Endothelial cell of umbilical vein (primary cell): ENCODE results near the gene C19orf67. TPM values are rescaled to one million over a fixed set of nuclear protein-coding genes. Genes with fewer than 3 reads are reported as not detected.

Source experiments
- BruUV-seq: library from RNA; stranded (reverse); fragments of 400-500 nt; replicated peaks from 2 replicates; lab custom pipeline; 2021; lab: Mats Ljungman, UMichigan
- CTCF ChIA-PET: fragments of 300-600, 350-600 bp; sonication (Branson Sonifier 250); formaldehyde crosslinking; loops from one replicate; lab custom pipeline; 2021; ENCODE audit warnings: antibody characterized with exemption, inconsistent platforms; lab: Charles Lee
- POLR2A ChIA-PET: fragments of 300-600, 350-600 bp; sonication (Branson Sonifier 250); formaldehyde crosslinking; loops from one replicate; lab custom pipeline; 2021; ENCODE audit warnings: antibody characterized with exemption, inconsistent platforms; lab: Charles Lee
- DNase-seq: peaks from one replicate; pipeline ENCODE4 v3.0.0-alpha.2; 2011; ENCODE audit warnings: low read depth, low spot score
- FAIRE-seq: peaks from 2 replicates; lab custom pipeline; 2011; peaks lifted over from hg19 to GRCh38; lab: Jason Lieb, UNC
- H2AFZ ChIP-seq: 2 replicates; pipeline ENCODE4 v1.6.0; 2012; ENCODE audit warnings: low read depth, low read length, control low read depth, inconsistent platforms
- H3K27ac ChIP-seq: 2 replicates; pipeline ENCODE4 v1.5.1; 2011; ENCODE audit warnings: low read depth, mild to moderate bottlenecking, control low read depth, low read length, moderate library complexity; ENCODE audit not compliant: insufficient read depth
- H3K27me3 ChIP-seq, 2 experiments: 2 replicates each; pipeline versions ENCODE4 v1.6.0 to v1.6.1; 2011; ENCODE audit warnings: low read length in 2 of 2, mixed read lengths in 1 of 2; ENCODE audit not compliant: control insufficient read depth in 2 of 2, insufficient read depth in 2 of 2
- H3K36me3 ChIP-seq, 2 experiments: 2 replicates in 1 of 2; 3 replicates in 1 of 2; pipeline ENCODE4 v1.5.1; 2011; ENCODE audit warnings: low read length in 2 of 2, mild to moderate bottlenecking in 1 of 2, moderate library complexity in 1 of 2; ENCODE audit not compliant: control insufficient read depth in 2 of 2, insufficient read depth in 2 of 2; ENCODE audit errors: extremely low read depth in 1 of 2
- H3K4me1 ChIP-seq: 3 replicates; pipeline ENCODE4 v1.5.1; 2011; ENCODE audit warnings: mild to moderate bottlenecking, low read length; ENCODE audit not compliant: control insufficient read depth, insufficient read depth; ENCODE audit errors: extremely low read depth
- H3K4me2 ChIP-seq: 2 replicates; pipeline ENCODE4 v1.6.1; 2011; ENCODE audit warnings: low read length, control low read depth, mixed read lengths; ENCODE audit not compliant: insufficient read depth
- H3K4me3 ChIP-seq, 3 experiments: fragments of 200-600 bp in 1 of 3; sonication (generic), shearing (Covaris generic) in 1 of 3; replicated peaks in 1 of 3; 2 replicates each; pipeline ENCODE4 v1.5.1; 2011 to 2016; ENCODE audit warnings: control low read depth in 3 of 3, low read length in 3 of 3, mild to moderate bottlenecking in 2 of 3, inconsistent platforms in 1 of 3, low read depth in 1 of 3, moderate library complexity in 1 of 3; ENCODE audit not compliant: insufficient read depth in 1 of 3
- H3K79me2 ChIP-seq: 2 replicates; pipeline ENCODE4 v1.6.0; 2012; ENCODE audit warnings: low read length, inconsistent platforms; ENCODE audit not compliant: control insufficient read depth, insufficient read depth
- H3K9ac ChIP-seq: replicated peaks from 2 replicates; pipeline ENCODE3; 2011; ENCODE audit warnings: low read length, control low read depth; ENCODE audit not compliant: insufficient read depth; ENCODE audit errors: extremely low read depth
- H3K9me1 ChIP-seq: replicated peaks from 3 replicates; pipeline ENCODE4 v1.6.0; 2011; ENCODE audit warnings: mild to moderate bottlenecking, low read length; ENCODE audit not compliant: control insufficient read depth, insufficient read depth; ENCODE audit errors: extremely low read depth
- H3K9me3 ChIP-seq: replicated peaks from 2 replicates; pipeline ENCODE4 v1.5.1; 2012; ENCODE audit warnings: low read length, inconsistent platforms; ENCODE audit not compliant: control insufficient read depth, insufficient read depth
- H4K20me1 ChIP-seq: replicated peaks from 2 replicates; pipeline ENCODE3; 2011; ENCODE audit warnings: mild to moderate bottlenecking, low read length; ENCODE audit not compliant: control insufficient read depth, insufficient read depth; ENCODE audit errors: extremely low read depth
- CTCF ChIP-seq, 2 donors: IDR thresholded peaks; 1 replicate in 1 of 2; 2 replicates in 1 of 2; pipeline ENCODE4 v1.5.1; 2011; ENCODE audit warnings: low read length in 2 of 2, mild to moderate bottlenecking in 2 of 2, moderate library complexity in 2 of 2, control low read depth in 1 of 2, inconsistent platforms in 1 of 2, low read depth in 1 of 2; ENCODE audit not compliant: insufficient read depth in 1 of 2; ENCODE audit errors: extremely low read depth in 1 of 2
- EZH2 ChIP-seq: IDR thresholded peaks from 2 replicates; pipeline ENCODE4 v1.6.1; 2012; ENCODE audit warnings: borderline replicate concordance, low read depth, mild to moderate bottlenecking, moderate library complexity, low read length, inconsistent platforms; ENCODE audit not compliant: severe bottlenecking
- FOS ChIP-seq: IDR thresholded peaks from 2 replicates; pipeline ENCODE4 v1.6.1; 2011; ENCODE audit warnings: mild to moderate bottlenecking, low read length, moderate library complexity, borderline replicate concordance; ENCODE audit not compliant: insufficient read depth
- GATA2 ChIP-seq: IDR thresholded peaks from 2 replicates; pipeline ENCODE4 v1.7.0; 2011; ENCODE audit warnings: low read depth, mild to moderate bottlenecking, moderate library complexity, mixed read lengths, low read length; ENCODE audit not compliant: insufficient read length, insufficient read depth
- JUN ChIP-seq: IDR thresholded peaks from 2 replicates; pipeline ENCODE4 v1.6.1; 2011; ENCODE audit warnings: borderline replicate concordance, low read depth; ENCODE audit not compliant: insufficient read length, insufficient read depth
- MAX ChIP-seq: IDR thresholded peaks from 2 replicates; pipeline ENCODE4 v1.6.1; 2011; ENCODE audit not compliant: insufficient read depth, insufficient read length
- MYC ChIP-seq: IDR thresholded peaks from one replicate; pipeline ENCODE4 v1.6.1; 2011; ENCODE audit warnings: mild to moderate bottlenecking, low read depth, low read length
- POLR2A ChIP-seq: IDR thresholded peaks from 2 replicates; pipeline ENCODE4 v1.6.1; 2012; ENCODE audit warnings: low read depth, mild to moderate bottlenecking, control low read depth, low read length
- POLR2AphosphoS5 ChIP-seq: IDR thresholded peaks from 2 replicates; pipeline ENCODE4 v1.6.1; 2012; ENCODE audit warnings: low read depth, mild to moderate bottlenecking, control low read depth, low read length, moderate library complexity; ENCODE audit not compliant: insufficient read depth
- dilution Hi-C: fragments of 300-500 bp; cut with MboI; formaldehyde crosslinking; loops from one replicate; pipeline ENCODE4 v1.15.0; 2019; ENCODE audit warnings: low sequenced_read_pairs; ENCODE audit not compliant: extremely low pct_ligation_motif_present
- intact Hi-C: fragments of 100-400 bp; cut with micrococcal nuclease; formaldehyde crosslinking; loops from one replicate; pipeline ENCODE4 v1.10.0; 2022
- polyA plus RNA-seq, 4 experiments: library from polyadenylated mRNA; depleted of rRNA in 3 of 4; stranded (reverse) in 3 of 4; unstranded in 1 of 4; fragments of >200 nt; gene quantifications; 2 replicates each; pipeline versions ENCODE4 v1.2.1 to v1.2.3, GENCODE V29; 2011 to 2012; ENCODE audit warnings: missing spikeins in 1 of 4
- total RNA-seq: library from RNA; stranded (reverse); gene quantifications from 2 replicates; pipeline ENCODE4 v1.2.3, GENCODE V29; 2021

C19orf67 gene
- total and polyA plus RNA-seq, 2 donors (not counting 3 experiments of a cell fraction or from before 2014, with no cell fraction given) = 0.55 TPM; not detected in 1

- no peak for FAIRE-seq
- H3K4me3 ChIP-seq = peak overlapping the region; percentile 56 to 67 (median 60)
- H3K9me3 ChIP-seq = no peaks in the 10 kb centered on the region
- peak overlapping the region; percentile 77 for H3K4me2 ChIP-seq
- no peak overlapping the region for H3K27ac ChIP-seq
- H3K27me3 ChIP-seq = no peaks in the 10 kb centered on the region
- ChIA-PET POLR2A (no interaction called here), CTCF (interaction anchor here (1.3 to 2.4 kb wide), 5 partner anchors 12 to 271 kb away, joined by 4 to 27 read pairs (median 10); partner anchors contain the start of gene MISP3)
- peak overlapping the region; percentile 46 for H3K9ac ChIP-seq
- H3K79me2 ChIP-seq = peaks cover 19% of the 10 kb centered on the region
- H3K9me1 ChIP-seq = no peaks in the 10 kb centered on the region
- H2AFZ ChIP-seq = peak overlapping the region; percentile 15
- H3K36me3 ChIP-seq = peaks cover 0 to 3% of the 10 kb centered on the region in 2 experiments
- H4K20me1 ChIP-seq = no peaks in the 10 kb centered on the region
- dilution Hi-C loops = no loop called here
- H3K4me1 ChIP-seq = peaks cover 15% of the 10 kb centered on the region
- no peak for TF ChIP-seq JUN
- no peak for TF ChIP-seq POLR2AphosphoS5
- no peak for TF ChIP-seq MAX
- TF ChIP-seq POLR2A = no peak
- TF ChIP-seq FOS = no peak
- TF ChIP-seq GATA2 = no peak
- no peak for TF ChIP-seq CTCF (IDR thresholded peaks at IDR 0.05; ENCODE audit: extremely low read depth in 1 of 2, insufficient read depth in 1 of 2, low read depth in 1 of 2, low read length in 2 of 2)
- no peak for TF ChIP-seq MYC
- no peak for TF ChIP-seq EZH2
- intact Hi-C loops = loop anchor here (5.0 kb wide), 2 partner anchors 152 to 342 kb away; partner anchors contain the start of gene PTGER1
- no peak for DNase-seq
- BruUV-seq = TSS peak; percentile 33
Observed at GRCh38 chr19:14135355-14135754, 49.8 kb upstream of the C19orf67 start.
